Natural killer cell (primary cell): ENCODE results near the gene ANKRD30B. TPM values are rescaled to one million over a fixed set of nuclear protein-coding genes. Genes with fewer than 3 reads are reported as not detected.
"Not testable (repeated sequence)": the region's sequence is repeated elsewhere in the genome, so short reads cannot be mapped to it uniquely, and the experiment has no call there.

Experiments
- ATAC-seq, 3 donors: fragments of 150-1000 bp in 2 of 3; fragments of 200-7000 bp in 1 of 3; cut with Tn5 transposase; 1 replicate in 1 of 3; 2 replicates in 2 of 3; pipeline ENCODE4 v1.10.0; 2021; ENCODE audit warnings: mild to moderate bottlenecking in 2 of 3, moderate library complexity in 2 of 3
- DNase-seq, 2 donors: peaks; one replicate each; pipeline versions ENCODE4 v3.0.0 to v3.0.0-alpha.2; 2013 to 2021; ENCODE audit warnings: mixed read lengths in 1 of 2
- H3K27ac ChIP-seq: one replicate; pipeline ENCODE4 v1.5.1; 2013; ENCODE audit warnings: mild to moderate bottlenecking, low read length
- H3K27me3 ChIP-seq: one replicate; pipeline ENCODE4 v1.6.1; 2013; ENCODE audit warnings: low read length; ENCODE audit not compliant: control insufficient read depth, insufficient read depth
- H3K36me3 ChIP-seq: one replicate; pipeline ENCODE4 v1.6.1; 2013; ENCODE audit warnings: low read length; ENCODE audit not compliant: control insufficient read depth, insufficient read depth
- H3K4me1 ChIP-seq: one replicate; pipeline ENCODE4 v1.6.1; 2013; ENCODE audit warnings: low read length; ENCODE audit not compliant: control insufficient read depth, insufficient read depth
- H3K4me3 ChIP-seq: one replicate; pipeline ENCODE4 v1.5.1; 2013; ENCODE audit warnings: low read length
- H3K9me3 ChIP-seq: one replicate; pipeline ENCODE4 v1.6.1; 2013; ENCODE audit warnings: low read length; ENCODE audit not compliant: control insufficient read depth, insufficient read depth
- H3K27ac Mint-ChIP-seq, 2 donors: one replicate each; pipeline ENCODE4 v1.8.0; 2022; ENCODE audit warnings: mild to moderate bottlenecking in 2 of 2, mixed read lengths in 2 of 2, moderate library complexity in 1 of 2
- H3K27me3 Mint-ChIP-seq, 2 donors: one replicate each; pipeline ENCODE4 v1.8.0; 2022; ENCODE audit warnings: low read depth in 2 of 2, mixed read lengths in 2 of 2
- H3K36me3 Mint-ChIP-seq: one replicate; pipeline ENCODE4 v1.8.0; 2022; ENCODE audit warnings: mixed read lengths
- H3K4me1 Mint-ChIP-seq, 2 donors: one replicate each; pipeline ENCODE4 v1.8.0; 2022; ENCODE audit warnings: mixed read lengths in 2 of 2
- H3K4me3 Mint-ChIP-seq: one replicate; pipeline ENCODE4 v1.8.0; 2022; ENCODE audit warnings: mild to moderate bottlenecking, moderate library complexity, mixed read lengths
- H3K9me3 Mint-ChIP-seq, 2 donors: one replicate each; pipeline ENCODE4 v1.8.0; 2022; ENCODE audit warnings: mixed read lengths in 2 of 2
- CTCF ChIP-seq: fragments of 200-600 bp; IDR thresholded peaks from one replicate; pipeline ENCODE4 v1.8.0; 2022; ENCODE audit warnings: antibody characterized with exemption
- WGBS: methylation state at CpG from one replicate; pipeline ENCODE4 v1.1.7; 2013; ENCODE audit warnings: missing lambda C conversion rate; ENCODE audit not compliant: insufficient coverage; 5-methylcytosine and 5-hydroxymethylcytosine counted together
- intact Hi-C: fragments of 100-400 bp; cut with micrococcal nuclease; formaldehyde crosslinking; loops from one replicate; pipeline ENCODE4 v1.14.2; 2022
- total RNA-seq, 4 donors: library from RNA; stranded (reverse); fragments of 120-200 nt in 1 of 4; gene quantifications; one replicate each; pipeline versions ENCODE4 v1.2.3 to v1.2.4, GENCODE V29; 2013 to 2022

The ANKRD30B gene
- total RNA-seq, 3 donors from 2014 or later (not counting 1 experiment from before 2014, with no cell fraction given): not detected

GRCh38 chr18:14784133-14784532 lies 36.2 kb downstream of the ANKRD30B start:
- WGBS: no CpG with 5 or more reads among the region's 2 CpGs

GRCh38 chr18:14796876-14797275 lies 48.9 kb downstream of the ANKRD30B start:
- H3K36me3 ChIP-seq, H3K27ac Mint-ChIP-seq, H3K9me3 ChIP-seq, ATAC-seq, H3K4me1 Mint-ChIP-seq, H3K27me3 ChIP-seq, H3K27ac ChIP-seq, H3K36me3 Mint-ChIP-seq, H3K4me1 ChIP-seq, H3K4me3 ChIP-seq, H3K9me3 Mint-ChIP-seq, H3K4me3 Mint-ChIP-seq, DNase-seq, H3K27me3 Mint-ChIP-seq, intact Hi-C loops: not testable (repeated sequence)
- WGBS: 86% methylated on average over 3 of the region's 3 CpGs

More at GRCh38 chr18:14784133-14784532, 36.2 kb downstream of the ANKRD30B start:
- no peak for DNase-seq
- Histone ChIP-seq H3K9me3 (no peaks in the 10 kb centered on the region), H3K27me3 (no peaks in the 10 kb centered on the region), H3K27ac (no peak overlapping the region), H3K4me3 (no peak overlapping the region), H3K4me1 (no peaks in the 10 kb centered on the region), H3K36me3 (no peaks in the 10 kb centered on the region)
- no peak overlapping the region for H3K4me3 Mint-ChIP-seq
- H3K36me3 Mint-ChIP-seq: no peaks in the 10 kb centered on the region
- H3K27ac Mint-ChIP-seq: no peak overlapping the region
- TF ChIP-seq CTCF: no peak
- no peaks in the 10 kb centered on the region for H3K4me1 Mint-ChIP-seq
- H3K9me3 Mint-ChIP-seq: peaks cover 0 to 2% of the 10 kb centered on the region in 2 donors
- ATAC-seq: no peak
- intact Hi-C loops: no loop called here
- H3K27me3 Mint-ChIP-seq: peaks cover 0 to 3% of the 10 kb centered on the region in 2 donors

GRCh38 chr18:14797969-14798764 lies 50.2 kb downstream of the ANKRD30B start:
- H3K4me1 Mint-ChIP-seq, H3K4me3 ChIP-seq, H3K27ac Mint-ChIP-seq, H3K9me3 ChIP-seq, H3K36me3 ChIP-seq, DNase-seq, intact Hi-C loops, H3K27me3 ChIP-seq, ATAC-seq, H3K27me3 Mint-ChIP-seq, H3K4me1 ChIP-seq, H3K9me3 Mint-ChIP-seq, H3K27ac ChIP-seq, H3K36me3 Mint-ChIP-seq, H3K4me3 Mint-ChIP-seq: not testable (repeated sequence)
- WGBS: 91% methylated on average over 11 of the region's 12 CpGs

- H3K27ac ChIP-seq, H3K9me3 ChIP-seq, H3K4me3 ChIP-seq, intact Hi-C loops, H3K4me1 ChIP-seq, H3K36me3 Mint-ChIP-seq, H3K27me3 Mint-ChIP-seq, ATAC-seq, DNase-seq, H3K27me3 ChIP-seq, H3K4me3 Mint-ChIP-seq, H3K9me3 Mint-ChIP-seq, H3K4me1 Mint-ChIP-seq, H3K36me3 ChIP-seq, H3K27ac Mint-ChIP-seq: not testable (repeated sequence)
- WGBS: 96% methylated on average over 11 of the region's 13 CpGs
Observed at GRCh38 chr18:14811081-14811480, 63.1 kb downstream of the ANKRD30B start.

- WGBS: 75% methylated on average over 1 of the region's 2 CpGs
Observed at GRCh38 chr18:14826972-14827632, 79.1 kb downstream of the ANKRD30B start.

GRCh38 chr18:14841607-14842006 lies 93.6 kb downstream of the ANKRD30B start:
- H3K27ac Mint-ChIP-seq, H3K36me3 ChIP-seq, DNase-seq, H3K4me3 Mint-ChIP-seq, H3K9me3 ChIP-seq, H3K9me3 Mint-ChIP-seq, H3K27ac ChIP-seq, intact Hi-C loops, H3K36me3 Mint-ChIP-seq, H3K4me1 Mint-ChIP-seq, H3K27me3 ChIP-seq, H3K27me3 Mint-ChIP-seq, H3K4me1 ChIP-seq, ATAC-seq, H3K4me3 ChIP-seq: not testable (repeated sequence)
- no CpG with 5 or more reads among the region's 2 CpGs for WGBS

More at GRCh38 chr18:14826972-14827632, 79.1 kb downstream of the ANKRD30B start:
- intact Hi-C loops, H3K27me3 Mint-ChIP-seq, H3K4me1 Mint-ChIP-seq, H3K36me3 ChIP-seq, H3K4me3 Mint-ChIP-seq, H3K27me3 ChIP-seq, H3K27ac Mint-ChIP-seq, DNase-seq, H3K27ac ChIP-seq, ATAC-seq, H3K4me3 ChIP-seq, H3K36me3 Mint-ChIP-seq, H3K9me3 Mint-ChIP-seq, H3K9me3 ChIP-seq, H3K4me1 ChIP-seq: not testable (repeated sequence)

- ATAC-seq, H3K27ac Mint-ChIP-seq, H3K4me1 ChIP-seq, H3K4me1 Mint-ChIP-seq, H3K36me3 ChIP-seq, DNase-seq, H3K36me3 Mint-ChIP-seq, H3K27me3 Mint-ChIP-seq, H3K9me3 Mint-ChIP-seq, H3K27ac ChIP-seq, H3K4me3 Mint-ChIP-seq, H3K4me3 ChIP-seq, H3K9me3 ChIP-seq, intact Hi-C loops, H3K27me3 ChIP-seq: not testable (repeated sequence)
- WGBS: no CpG with 5 or more reads among the region's 2 CpGs
Observed at GRCh38 chr18:14851533-14851932, 103.6 kb downstream of the ANKRD30B start.
